HG02870 (cell line): ENCODE data around the gene POLK.
"Not testable (repeated sequence)": the region's sequence is repeated elsewhere in the genome, so short reads cannot be mapped to it uniquely, and the experiment has no call there.

Experiments
- ATAC-seq: cut with Tn5 transposase; IDR thresholded peaks from one replicate; pipeline ENCODE4 v1.9.1; 2021; ENCODE audit warnings: mild to moderate bottlenecking, moderate library complexity; ENCODE audit not compliant: unreplicated experiment

The POLK gene

DNA sequence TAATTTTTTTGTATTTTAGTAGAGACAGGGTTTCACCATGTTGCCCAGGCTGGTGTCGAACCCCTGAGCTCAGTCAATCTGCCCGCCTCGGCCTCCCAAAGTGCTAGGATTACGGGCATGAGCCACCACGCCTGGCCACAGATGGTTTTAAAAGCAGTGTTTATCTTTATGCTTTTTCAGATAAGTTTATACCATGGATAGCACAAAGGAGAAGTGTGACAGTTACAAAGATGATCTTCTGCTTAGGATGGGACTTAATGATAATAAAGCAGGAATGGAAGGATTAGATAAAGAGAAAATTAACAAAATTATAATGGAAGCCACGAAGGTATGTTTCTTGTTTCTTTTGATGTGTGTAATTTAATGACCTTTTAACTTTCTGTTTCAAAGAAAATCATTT is 35.1 kb downstream of the POLK start:
- ATAC-seq = no peak

GRCh38 chr5:75547812-75548211 is 36.1 kb downstream of the POLK start:
- ATAC-seq = no peak

GRCh38 chr5:75550597-75550996 is 38.9 kb downstream of the POLK start:
- ATAC-seq = no peak

GRCh38 chr5:75551471-75551870 is 39.8 kb downstream of the POLK start:
- no peak for ATAC-seq

DNA sequence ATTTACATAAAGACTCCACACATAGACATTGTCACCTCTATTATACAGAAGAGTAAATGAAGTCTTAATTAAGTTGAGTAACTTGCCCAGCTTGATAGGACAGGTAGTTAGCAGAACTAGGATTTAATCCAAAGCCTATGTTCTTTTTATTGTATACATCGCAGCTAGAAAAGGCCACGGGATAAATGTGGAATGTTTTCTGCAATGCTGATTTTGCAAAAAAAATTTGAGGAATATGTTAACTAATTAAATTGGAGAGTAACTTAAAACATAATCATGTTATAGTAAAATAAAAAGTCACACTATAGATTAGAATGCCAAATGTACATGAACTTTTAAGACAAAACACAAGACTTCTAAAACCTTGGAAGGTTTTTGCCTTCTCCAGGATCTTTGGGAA is 41.1 kb downstream of the POLK start:
- ATAC-seq = no peak

DNA sequence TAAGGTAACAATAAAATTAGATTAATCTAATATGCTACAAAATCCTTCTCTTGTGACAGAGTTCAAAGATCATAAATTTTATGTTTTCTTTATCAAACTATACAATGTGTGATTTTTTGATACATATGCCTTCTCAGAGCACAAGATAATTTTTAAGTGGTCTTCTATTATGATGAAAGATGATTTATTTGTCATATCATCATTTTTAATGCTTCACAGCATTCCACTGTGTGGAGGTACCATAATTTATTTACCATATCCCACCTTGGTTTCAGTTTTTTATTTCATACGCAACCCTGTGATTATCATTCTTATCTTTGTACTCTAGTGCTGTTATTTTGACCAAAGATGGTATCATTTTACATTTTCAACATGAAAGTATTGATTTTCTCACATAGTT is 41.7 kb downstream of the POLK start:
- ATAC-seq = no peak

DNA sequence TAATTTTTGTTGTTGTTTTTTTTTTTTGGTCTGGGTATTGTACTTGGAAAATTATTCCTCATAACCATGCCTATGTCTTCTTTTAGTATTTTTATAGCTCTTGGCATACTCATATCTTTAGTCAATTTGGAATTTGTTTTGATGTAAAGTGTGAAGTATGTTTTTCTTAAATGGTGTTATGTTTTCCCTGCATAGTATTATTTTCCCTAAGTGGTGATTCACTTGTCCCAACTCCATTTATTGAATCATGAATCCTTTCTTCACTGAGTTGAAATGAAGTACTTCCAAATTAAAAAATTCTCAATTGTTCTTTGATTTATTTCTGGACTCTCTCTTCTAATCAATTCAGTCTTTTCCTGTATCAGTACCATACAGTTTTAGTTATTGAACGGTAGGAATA is 46.5 kb downstream of the POLK start:
- no peak for ATAC-seq

GRCh38 chr5:75558981-75559632 is 47.4 kb downstream of the POLK start:
- no peak for ATAC-seq

- ATAC-seq = not testable (repeated sequence)
These were observed 49.0 kb downstream of the POLK start for GRCh38 chr5:75560655-75561054.

GRCh38 chr5:75565991-75566709 is 54.5 kb downstream of the POLK start:
- ATAC-seq = not testable (repeated sequence)

- ATAC-seq = peak; percentile 85
These were observed 55.1 kb downstream of the POLK start for GRCh38 chr5:75566710-75567309.

GRCh38 chr5:75567710-75568109 is 56.0 kb downstream of the POLK start:
- ATAC-seq = peak; percentile 43

- no peak for ATAC-seq
These were observed 56.5 kb downstream of the POLK start for GRCh38 chr5:75568202-75568601.

DNA sequence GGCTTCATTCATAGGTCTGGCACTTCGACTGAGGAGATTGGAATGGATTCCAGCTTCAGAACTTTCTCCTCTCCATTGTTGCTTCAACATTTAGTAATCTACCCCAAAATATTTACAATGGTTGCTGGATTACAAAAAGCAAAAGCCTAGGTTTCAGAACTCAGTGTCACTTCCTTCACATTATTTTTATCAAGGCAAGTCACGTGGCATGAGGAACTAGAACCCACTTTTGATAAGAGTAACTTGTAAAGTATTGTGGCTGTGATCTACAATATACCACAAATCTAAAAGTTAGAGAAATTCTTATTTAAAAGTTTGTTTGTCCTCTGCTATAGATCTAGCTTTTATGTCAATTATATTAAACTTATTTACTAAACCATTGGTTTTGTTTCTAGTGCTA is 59.9 kb downstream of the POLK start:
- ATAC-seq = no peak

- peak; percentile 10 for ATAC-seq
These were observed 63.1 kb downstream of the POLK start for GRCh38 chr5:75574791-75575190.

DNA sequence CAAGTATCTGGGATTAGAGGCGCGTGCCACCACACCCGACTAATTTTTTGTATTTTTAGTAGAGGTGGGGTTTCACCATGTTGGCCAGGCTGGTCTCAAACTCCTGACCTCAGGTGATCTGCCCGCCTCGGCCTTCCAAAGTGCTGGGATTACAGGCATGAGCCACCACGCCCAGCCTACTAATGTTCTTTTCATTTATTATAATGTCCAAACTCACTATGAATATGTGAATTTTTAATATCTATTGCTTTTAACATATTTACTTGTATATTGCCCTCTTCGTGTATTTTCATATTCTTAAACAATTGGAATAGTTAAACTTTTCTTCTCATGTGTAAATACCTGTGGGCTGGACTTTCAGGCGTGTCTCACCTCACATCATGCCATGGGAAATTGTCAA is 66.6 kb downstream of the POLK start:
- not testable (repeated sequence) for ATAC-seq

GRCh38 chr5:75584641-75585040 is 73.0 kb downstream of the POLK start:
- no peak for ATAC-seq

GRCh38 chr5:75588666-75589065 is 77.0 kb downstream of the POLK start:
- no peak for ATAC-seq

DNA sequence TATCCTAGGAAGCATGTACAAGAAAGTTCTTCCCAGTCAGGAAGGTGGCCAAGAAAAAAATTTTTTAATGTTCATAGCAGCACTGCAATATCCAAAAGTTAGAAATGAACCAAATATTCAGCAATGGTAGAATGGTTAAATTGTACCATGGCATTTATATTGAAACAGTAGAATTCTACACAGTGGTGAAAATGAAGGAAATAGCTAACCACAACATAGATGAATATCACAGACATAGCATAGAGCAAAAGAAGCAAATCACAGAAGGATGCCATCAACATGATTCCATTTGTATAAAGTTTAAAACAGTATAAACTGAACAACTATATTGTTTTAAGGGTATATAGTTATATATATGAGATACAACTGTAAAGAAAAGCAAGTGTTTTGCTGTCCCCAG is 88.8 kb downstream of the POLK start:
- ATAC-seq = no peak

GRCh38 chr5:75601567-75601966 is 89.9 kb downstream of the POLK start:
- ATAC-seq = no peak

- ATAC-seq = no peak
These were observed 90.3 kb downstream of the POLK start for GRCh38 chr5:75601996-75602395.

GRCh38 chr5:75603371-75603770 is 91.7 kb downstream of the POLK start:
- no peak for ATAC-seq
